Islet of Langerhans (tissue), 1 donor: ENCODE results near the gene ZNF276.
A peak's percentile ranks its signal among the peaks of the same experiment; 100 is the strongest.
"Not testable (repeated sequence)": the region's sequence is repeated elsewhere in the genome, so short reads cannot be mapped to it uniquely, and the experiment has no call there.

Experiments used
- FAIRE-seq: peaks from one replicate; lab custom pipeline; 2011; peaks lifted over from hg19 to GRCh38; lab: Jason Lieb, UNC

ZNF276 gene

GRCh38 chr16:89720813-89721545, at the start of gene ZNF276, which contains the start of gene VPS9D1:
TSS of gene ZNF276 (plus strand) at chr16:89721537. CDS start at chr16:89721641, 104 bp downstream.
TSS of gene VPS9D1 (minus strand) at chr16:89720898. CDS start at chr16:89720861, 37 bp downstream.
- no peak for FAIRE-seq

DNA sequence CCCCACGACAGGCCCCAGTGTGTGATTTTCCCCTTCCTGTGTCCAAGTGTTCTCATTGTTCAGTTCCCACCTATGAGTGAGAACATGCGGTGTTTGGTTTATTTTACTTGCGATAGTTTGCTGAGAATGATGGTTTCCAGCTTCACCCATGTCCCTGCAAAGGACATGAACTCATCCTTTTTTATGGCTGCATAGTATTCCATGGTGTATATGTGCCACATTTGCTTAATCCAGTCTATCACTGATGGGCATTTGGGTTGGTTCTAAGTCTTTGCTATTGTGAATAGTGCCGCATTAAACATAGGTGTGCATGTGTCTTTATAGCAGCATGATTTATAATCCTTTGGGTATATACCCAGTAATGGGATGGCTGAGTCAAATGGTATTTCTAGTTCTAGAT, 49.8 kb upstream of the ZNF276 start:
- not testable (repeated sequence) for FAIRE-seq

GRCh38 chr16:89672177-89672941, 49.0 kb upstream of the ZNF276 start:
- FAIRE-seq = no peak

GRCh38 chr16:89678258-89678657, 43.1 kb upstream of the ZNF276 start:
- no peak for FAIRE-seq

- FAIRE-seq = no peak
Observed at GRCh38 chr16:89685916-89686315, 35.4 kb upstream of the ZNF276 start.

DNA sequence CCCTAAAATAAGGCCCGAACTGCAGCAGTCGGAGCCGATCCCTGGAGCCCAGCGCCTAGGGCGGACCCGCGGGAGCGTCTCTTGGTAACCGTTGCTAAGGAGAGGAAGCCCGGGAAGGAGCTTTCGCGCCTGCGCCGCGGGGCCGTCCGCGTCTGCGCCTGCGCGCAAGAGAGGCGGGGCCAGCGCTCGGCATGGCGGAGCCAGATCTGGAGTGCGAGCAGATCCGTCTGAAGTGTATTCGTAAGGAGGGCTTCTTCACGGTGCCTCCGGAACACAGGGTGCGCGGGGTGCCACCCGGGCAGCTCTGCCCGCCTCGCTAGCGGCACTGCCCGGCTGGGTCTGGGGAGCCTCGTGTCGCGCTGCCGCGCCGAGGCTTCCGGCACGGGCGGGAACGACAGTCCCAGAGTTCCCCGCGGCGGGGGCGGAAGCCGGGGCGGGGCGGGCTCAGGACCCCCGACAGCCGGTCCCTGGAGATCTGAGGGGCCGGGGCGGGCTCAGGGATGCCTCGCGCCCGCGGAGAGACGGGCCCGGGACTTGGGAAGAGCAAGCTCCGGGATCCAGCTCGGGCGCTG, 34.7 kb upstream of the ZNF276 start, which contains the start of gene CDK10:
CDK10 (plus strand) TSS at position 170 of the 572 bp plus-strand sequence; CDS start at position 192, 22 bp downstream.
- peak; percentile 60 for FAIRE-seq

DNA sequence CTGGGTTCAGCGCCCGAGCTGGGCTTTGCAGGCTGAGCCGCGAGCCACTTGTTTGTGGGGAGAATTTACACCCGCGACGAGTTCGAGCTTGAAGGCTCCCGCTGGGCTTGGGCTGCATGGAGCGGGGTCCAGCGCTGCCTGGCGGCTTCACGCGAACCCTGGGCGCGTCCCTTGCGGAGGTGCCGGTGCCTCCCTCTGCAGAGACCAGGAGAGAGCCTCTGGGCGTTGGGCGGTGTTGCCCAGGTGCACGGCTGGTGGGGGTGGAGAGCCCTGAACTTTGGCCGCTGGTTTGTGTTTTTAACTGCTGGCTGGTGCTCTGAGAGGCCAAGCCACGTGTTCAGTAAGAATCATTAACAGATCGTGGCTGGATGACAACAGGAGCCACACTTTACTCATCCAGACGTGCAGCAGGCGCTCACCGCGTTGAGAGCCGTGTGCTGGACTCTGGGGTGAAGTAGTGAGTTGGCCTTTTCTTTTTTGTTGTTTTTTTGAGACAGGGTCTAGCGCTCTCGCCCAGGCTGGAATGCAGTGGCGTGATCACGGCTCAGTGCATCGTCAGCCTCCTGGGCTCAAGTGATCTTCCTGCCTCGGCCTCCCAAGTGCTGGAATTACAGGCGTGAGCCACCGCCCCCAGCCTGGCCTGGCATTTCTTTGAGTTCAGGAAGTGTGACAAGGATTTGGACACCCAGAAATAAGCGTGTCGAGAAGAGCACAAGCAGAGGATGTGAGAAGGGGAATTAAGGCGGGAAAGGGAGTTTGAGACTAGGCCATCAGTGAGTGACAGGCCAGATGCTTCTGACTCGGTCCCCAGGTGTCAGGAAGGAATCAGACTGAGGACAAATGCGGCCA, 34.0 kb upstream of the ZNF276 start:
- FAIRE-seq = no peak

- FAIRE-seq = no peak
Observed at GRCh38 chr16:89688395-89688794, 32.9 kb upstream of the ZNF276 start.

- FAIRE-seq = no peak
Observed at GRCh38 chr16:89689142-89689541, 32.2 kb upstream of the ZNF276 start.

- FAIRE-seq = not testable (repeated sequence)
Observed at GRCh38 chr16:89689621-89690020, 31.7 kb upstream of the ZNF276 start.

- no peak for FAIRE-seq
Observed at GRCh38 chr16:89690392-89690901, 30.9 kb upstream of the ZNF276 start.

- no peak for FAIRE-seq
Observed at GRCh38 chr16:89691231-89691985, 29.9 kb upstream of the ZNF276 start.

DNA sequence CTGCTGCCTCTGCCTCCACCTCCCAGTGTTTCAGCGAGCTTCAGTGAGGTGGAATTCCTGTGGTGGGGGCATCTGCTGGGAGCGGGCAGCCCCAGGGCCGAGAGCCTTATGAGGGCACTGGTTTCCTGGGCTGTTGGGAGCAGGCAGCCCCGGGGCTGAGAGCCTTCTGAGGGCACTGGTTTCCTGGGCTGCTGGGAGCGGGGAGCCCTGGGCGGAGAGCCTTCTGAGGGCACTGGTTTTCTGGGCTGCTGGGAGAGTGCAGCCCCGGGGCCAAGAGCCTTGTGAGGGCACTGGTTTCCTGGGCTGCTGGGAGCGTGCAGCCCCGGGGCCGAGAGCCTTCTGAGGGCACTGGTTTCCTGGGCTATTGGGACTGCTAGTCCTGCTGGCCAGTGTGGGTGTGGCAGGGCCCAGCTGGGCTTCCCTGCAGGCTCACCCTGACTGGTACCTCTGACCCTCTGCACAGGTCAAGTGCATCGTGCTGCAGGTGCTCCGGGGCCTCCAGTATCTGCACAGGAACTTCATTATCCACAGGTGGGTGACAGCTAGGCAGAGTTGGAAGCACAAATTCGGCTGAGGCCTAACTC, 29.3 kb upstream of the ZNF276 start:
- no peak for FAIRE-seq

- FAIRE-seq = no peak
Observed at GRCh38 chr16:89693289-89693731, 28.0 kb upstream of the ZNF276 start.

DNA sequence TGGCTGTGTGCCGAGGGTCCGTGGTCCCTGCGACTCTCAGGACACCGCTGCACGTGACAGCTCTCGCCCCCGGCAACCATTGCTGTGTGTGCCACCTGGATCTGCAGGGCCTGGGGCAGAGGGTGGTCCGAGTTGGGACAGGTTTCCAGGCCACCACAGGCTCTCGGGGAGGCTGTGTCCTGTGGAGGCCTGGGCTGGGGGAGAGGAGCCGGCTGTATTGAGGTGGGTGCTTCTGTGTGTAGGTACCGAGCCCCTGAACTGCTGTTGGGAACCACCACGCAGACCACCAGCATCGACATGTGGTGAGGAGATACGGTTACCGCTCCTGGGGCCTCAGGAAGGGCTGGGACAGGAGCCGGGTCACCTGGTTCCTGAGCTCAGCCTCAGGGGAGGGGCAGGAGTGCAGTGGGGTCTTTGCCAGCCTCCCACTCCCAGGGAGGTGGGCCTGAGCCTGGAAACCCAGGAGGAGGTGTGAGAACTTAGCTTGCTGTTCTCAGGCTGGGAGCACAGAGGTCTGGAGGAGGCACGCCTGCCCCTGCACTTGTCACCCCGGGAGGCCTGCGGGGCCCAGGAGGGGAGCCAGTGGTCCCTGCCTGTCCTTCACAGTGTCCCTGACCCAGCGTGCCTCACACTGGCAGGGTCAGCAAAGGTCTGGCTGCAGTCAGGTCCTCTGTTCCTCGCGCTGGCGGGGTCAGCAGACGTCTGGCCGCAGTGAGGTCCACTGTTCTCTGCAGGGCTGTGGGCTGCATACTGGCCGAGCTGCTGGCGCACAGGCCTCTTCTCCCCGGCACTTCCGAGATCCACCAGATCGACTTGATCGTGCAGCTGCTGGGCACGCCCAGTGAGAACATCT, 27.2 kb upstream of the ZNF276 start:
- no peak for FAIRE-seq

DNA sequence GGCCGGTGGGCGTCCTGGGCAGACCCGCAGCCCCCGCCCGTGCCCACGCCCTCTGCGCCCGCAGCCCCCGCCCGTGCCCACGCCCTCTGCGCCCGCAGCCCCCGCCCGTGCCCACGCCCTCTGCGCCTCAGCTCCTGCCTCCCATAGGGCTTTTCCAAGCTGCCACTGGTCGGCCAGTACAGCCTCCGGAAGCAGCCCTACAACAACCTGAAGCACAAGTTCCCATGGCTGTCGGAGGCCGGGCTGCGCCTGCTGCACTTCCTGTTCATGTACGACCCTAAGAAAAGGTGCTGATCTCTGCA, 26.6 kb upstream of the ZNF276 start:
- not testable (repeated sequence) for FAIRE-seq

DNA sequence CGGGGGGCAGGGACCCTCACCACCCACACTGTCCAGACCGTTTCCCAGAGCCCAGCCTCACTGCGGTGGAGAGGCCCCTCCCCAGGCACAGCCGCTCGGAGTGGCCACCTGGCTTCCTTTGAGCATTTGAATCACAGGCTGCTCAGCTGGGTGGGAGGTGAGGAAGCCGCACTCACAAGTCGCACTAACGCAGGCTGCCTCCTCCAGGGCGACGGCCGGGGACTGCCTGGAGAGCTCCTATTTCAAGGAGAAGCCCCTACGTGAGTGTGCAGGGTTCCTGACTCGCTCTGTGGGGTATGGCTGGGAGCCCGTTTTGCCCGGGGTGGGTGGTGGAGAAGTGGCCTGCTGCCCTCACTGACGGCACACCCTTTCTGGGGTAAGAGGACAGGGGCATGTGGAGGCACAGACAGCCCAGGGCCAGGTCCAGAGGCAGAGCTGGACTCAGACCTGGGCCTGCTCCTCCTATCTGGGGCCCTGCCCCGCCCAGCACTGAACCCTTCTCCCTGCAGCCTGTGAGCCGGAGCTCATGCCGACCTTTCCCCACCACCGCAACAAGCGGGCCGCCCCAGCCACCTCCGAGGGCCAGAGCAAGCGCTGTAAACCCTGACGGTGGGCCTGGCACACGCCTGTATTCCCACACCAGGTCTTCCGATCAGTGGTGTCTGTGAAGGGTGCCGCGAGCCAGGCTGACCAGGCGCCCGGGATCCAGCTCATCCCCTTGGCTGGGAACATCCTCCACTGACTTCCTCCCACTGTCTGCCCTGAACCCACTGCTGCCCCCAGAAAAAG, 26.1 kb upstream of the ZNF276 start:
- no peak for FAIRE-seq

DNA sequence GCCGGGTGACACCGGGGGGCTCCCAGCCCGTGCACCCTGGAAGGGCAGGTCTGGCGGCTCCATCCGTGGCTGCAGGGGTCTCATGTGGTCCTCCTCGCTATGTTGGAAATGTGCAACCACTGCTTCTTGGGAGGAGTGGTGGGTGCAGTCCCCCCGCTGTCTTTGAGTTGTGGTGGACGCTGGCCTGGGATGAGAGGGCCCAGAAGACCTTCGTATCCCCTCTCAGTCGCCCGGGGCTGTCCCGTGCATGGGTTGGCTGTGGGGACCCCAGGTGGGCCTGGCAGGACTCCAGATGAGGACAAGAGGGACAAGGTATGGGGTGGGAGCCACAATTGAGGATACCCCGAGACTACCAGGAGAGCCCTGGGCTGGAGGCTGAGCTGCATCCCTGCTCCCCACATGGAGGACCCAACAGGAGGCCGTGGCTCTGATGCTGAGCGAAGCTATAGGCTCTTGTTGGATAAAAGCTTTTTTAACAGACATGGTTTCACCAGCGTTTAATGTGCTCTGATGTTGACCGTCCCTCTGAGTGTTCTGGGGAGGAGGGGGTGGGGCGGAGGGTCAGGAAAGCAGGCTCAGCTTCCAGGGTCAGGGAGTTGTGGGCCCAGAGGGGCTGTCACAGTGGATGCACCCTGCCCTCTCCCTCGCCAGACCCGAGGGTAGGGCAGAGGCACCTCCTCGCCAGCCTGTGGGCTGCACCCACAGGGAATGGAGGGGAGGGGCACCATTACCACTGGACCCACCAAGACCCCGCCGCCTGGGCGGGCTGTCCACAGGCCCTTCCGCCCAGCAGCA, 25.3 kb upstream of the ZNF276 start:
- no peak for FAIRE-seq
